ENCODE data around the gene HORMAD2.

DNA sequence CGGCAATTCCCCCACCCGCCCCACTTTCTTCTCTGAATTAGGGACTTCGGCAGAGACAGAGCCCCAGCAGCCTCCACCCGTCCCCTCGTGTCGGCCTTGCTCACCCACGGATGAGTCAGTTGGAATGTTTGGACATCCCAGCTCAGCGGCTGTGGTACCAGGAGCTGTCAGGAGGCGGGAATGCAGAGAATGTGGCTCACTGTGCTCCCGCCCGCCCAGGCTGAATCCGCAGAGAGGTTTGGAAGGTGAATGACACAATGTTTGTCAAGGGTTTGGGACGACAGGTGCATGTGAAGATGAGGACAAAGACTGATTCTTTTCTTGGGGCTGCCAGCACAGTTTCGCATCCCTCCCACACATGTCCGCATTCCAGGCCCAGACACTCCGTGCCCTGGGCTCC, 126.7 kb downstream of the HORMAD2 start:
- TF ChIP-seq, protein P1, sequence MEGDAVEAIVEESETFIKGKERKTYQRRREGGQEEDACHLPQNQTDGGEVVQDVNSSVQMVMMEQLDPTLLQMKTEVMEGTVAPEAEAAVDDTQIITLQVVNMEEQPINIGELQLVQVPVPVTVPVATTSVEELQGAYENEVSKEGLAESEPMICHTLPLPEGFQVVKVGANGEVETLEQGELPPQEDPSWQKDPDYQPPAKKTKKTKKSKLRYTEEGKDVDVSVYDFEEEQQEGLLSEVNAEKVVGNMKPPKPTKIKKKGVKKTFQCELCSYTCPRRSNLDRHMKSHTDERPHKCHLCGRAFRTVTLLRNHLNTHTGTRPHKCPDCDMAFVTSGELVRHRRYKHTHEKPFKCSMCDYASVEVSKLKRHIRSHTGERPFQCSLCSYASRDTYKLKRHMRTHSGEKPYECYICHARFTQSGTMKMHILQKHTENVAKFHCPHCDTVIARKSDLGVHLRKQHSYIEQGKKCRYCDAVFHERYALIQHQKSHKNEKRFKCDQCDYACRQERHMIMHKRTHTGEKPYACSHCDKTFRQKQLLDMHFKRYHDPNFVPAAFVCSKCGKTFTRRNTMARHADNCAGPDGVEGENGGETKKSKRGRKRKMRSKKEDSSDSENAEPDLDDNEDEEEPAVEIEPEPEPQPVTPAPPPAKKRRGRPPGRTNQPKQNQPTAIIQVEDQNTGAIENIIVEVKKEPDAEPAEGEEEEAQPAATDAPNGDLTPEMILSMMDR (conservative IDR thresholded peaks at IDR 0.05 in 1 of 2, IDR thresholded peaks at IDR 0.05 in 1 of 2; ENCODE audit: extremely low read depth in 1 of 2, insufficient read depth in 1 of 2, low read depth in 1 of 2, low read length in 2 of 2): no peak
- no peak for TF ChIP-seq EZH2 (IDR thresholded peaks at IDR 0.05; ENCODE audit: borderline replicate concordance, low read length)
